Activated naive CD8-positive, alpha-beta T cell (primary cell): ENCODE measurements around the gene ARMC2.
A peak's percentile ranks its signal among the peaks of the same experiment; 100 is the strongest.
"Not testable (repeated sequence)": the region's sequence is repeated elsewhere in the genome, so short reads cannot be mapped to it uniquely, and the experiment has no call there.

ENCODE experiments used
- H3K27ac Mint-ChIP-seq: one replicate; pipeline ENCODE4 v1.8.0; 2021; ENCODE audit warnings: mixed read lengths
- H3K27me3 Mint-ChIP-seq: one replicate; pipeline ENCODE4 v1.8.0; 2021; ENCODE audit warnings: mixed read lengths
- H3K36me3 Mint-ChIP-seq: one replicate; pipeline ENCODE4 v1.8.0; 2021; ENCODE audit warnings: mixed read lengths
- H3K4me1 Mint-ChIP-seq: one replicate; pipeline ENCODE4 v1.8.0; 2021; ENCODE audit warnings: low read depth, mixed read lengths
- H3K4me3 Mint-ChIP-seq: one replicate; pipeline ENCODE4 v1.8.0; 2021; ENCODE audit warnings: mild to moderate bottlenecking, mixed read lengths
- H3K9me3 Mint-ChIP-seq: one replicate; pipeline ENCODE4 v1.8.0; 2021; ENCODE audit warnings: low read depth, mixed read lengths

The ARMC2 gene

GRCh38 chr6:108903796-108904195 is 55.6 kb downstream of the ARMC2 start:
- Mint-ChIP-seq H3K27ac (no peak overlapping the region), H3K36me3 (peaks cover 2% of the 10 kb centered on the region), H3K4me3 (no peak overlapping the region), H3K4me1 (peaks cover 23% of the 10 kb centered on the region), H3K9me3 (no peaks in the 10 kb centered on the region), H3K27me3 (no peaks in the 10 kb centered on the region)

GRCh38 chr6:108904741-108905140 is 56.5 kb downstream of the ARMC2 start:
- no peaks in the 10 kb centered on the region for H3K27me3 Mint-ChIP-seq
- H3K4me3 Mint-ChIP-seq: no peak overlapping the region
- peaks cover 23% of the 10 kb centered on the region for H3K4me1 Mint-ChIP-seq
- H3K36me3 Mint-ChIP-seq: peaks cover 2% of the 10 kb centered on the region
- no peaks in the 10 kb centered on the region for H3K9me3 Mint-ChIP-seq
- H3K27ac Mint-ChIP-seq: no peak overlapping the region

GRCh38 chr6:108914235-108915022 is 66.2 kb downstream of the ARMC2 start:
- Mint-ChIP-seq H3K36me3 (no peaks in the 10 kb centered on the region), H3K27me3 (no peaks in the 10 kb centered on the region)

GRCh38 chr6:108915258-108915657 is 67.0 kb downstream of the ARMC2 start:
- H3K36me3 Mint-ChIP-seq: no peaks in the 10 kb centered on the region
- H3K4me3 Mint-ChIP-seq: no peak overlapping the region
- no peaks in the 10 kb centered on the region for H3K27me3 Mint-ChIP-seq
- no peak overlapping the region for H3K27ac Mint-ChIP-seq
- H3K4me1 Mint-ChIP-seq: no peaks in the 10 kb centered on the region
- H3K9me3 Mint-ChIP-seq: no peaks in the 10 kb centered on the region

More at GRCh38 chr6:108914235-108915022, 66.2 kb downstream of the ARMC2 start:
- no peaks in the 10 kb centered on the region for H3K4me1 Mint-ChIP-seq
- no peaks in the 10 kb centered on the region for H3K9me3 Mint-ChIP-seq
- no peak overlapping the region for H3K4me3 Mint-ChIP-seq
- no peak overlapping the region for H3K27ac Mint-ChIP-seq

- H3K27ac Mint-ChIP-seq: no peak overlapping the region
- no peak overlapping the region for H3K4me3 Mint-ChIP-seq
- no peaks in the 10 kb centered on the region for H3K9me3 Mint-ChIP-seq
- H3K27me3 Mint-ChIP-seq: no peaks in the 10 kb centered on the region
- no peaks in the 10 kb centered on the region for H3K36me3 Mint-ChIP-seq
- peaks cover 8% of the 10 kb centered on the region for H3K4me1 Mint-ChIP-seq
Measured at GRCh38 chr6:108916026-108916686, 67.9 kb downstream of the ARMC2 start.

GRCh38 chr6:108920751-108921150 is 72.5 kb downstream of the ARMC2 start:
- Mint-ChIP-seq H3K4me3 (no peak overlapping the region), H3K36me3 (peaks cover 6% of the 10 kb centered on the region), H3K27me3 (no peaks in the 10 kb centered on the region), H3K27ac (no peak overlapping the region), H3K9me3 (peaks cover 4% of the 10 kb centered on the region), H3K4me1 (peaks cover 43% of the 10 kb centered on the region)

- Mint-ChIP-seq H3K4me1 (peaks cover 43% of the 10 kb centered on the region), H3K36me3 (peaks cover 6% of the 10 kb centered on the region), H3K27ac (peak overlapping the region; percentile 29), H3K27me3 (no peaks in the 10 kb centered on the region), H3K9me3 (peaks cover 4% of the 10 kb centered on the region), H3K4me3 (no peak overlapping the region)
Measured at GRCh38 chr6:108921547-108922361, 73.5 kb downstream of the ARMC2 start.

- Mint-ChIP-seq H3K4me1 (peaks cover 43% of the 10 kb centered on the region), H3K27ac (no peak overlapping the region), H3K9me3 (peaks cover 4% of the 10 kb centered on the region)
Measured at GRCh38 chr6:108922499-108922898, 74.3 kb downstream of the ARMC2 start.

GRCh38 chr6:108927927-108928326 is 79.7 kb downstream of the ARMC2 start:
- peaks cover 6% of the 10 kb centered on the region for H3K36me3 Mint-ChIP-seq
- no peaks in the 10 kb centered on the region for H3K27me3 Mint-ChIP-seq
- no peak overlapping the region for H3K4me3 Mint-ChIP-seq
- H3K27ac Mint-ChIP-seq: no peak overlapping the region
- peaks cover 25% of the 10 kb centered on the region for H3K4me1 Mint-ChIP-seq
- H3K9me3 Mint-ChIP-seq: peaks cover 4% of the 10 kb centered on the region

More at GRCh38 chr6:108922499-108922898, 74.3 kb downstream of the ARMC2 start:
- Mint-ChIP-seq H3K36me3 (peaks cover 6% of the 10 kb centered on the region), H3K27me3 (no peaks in the 10 kb centered on the region), H3K4me3 (no peak overlapping the region)

GRCh38 chr6:108928650-108929049 is 80.4 kb downstream of the ARMC2 start:
- H3K9me3 Mint-ChIP-seq: peaks cover 4% of the 10 kb centered on the region
- peaks cover 22% of the 10 kb centered on the region for H3K4me1 Mint-ChIP-seq
- no peaks in the 10 kb centered on the region for H3K27me3 Mint-ChIP-seq
- peaks cover 6% of the 10 kb centered on the region for H3K36me3 Mint-ChIP-seq
- no peak overlapping the region for H3K4me3 Mint-ChIP-seq
- no peak overlapping the region for H3K27ac Mint-ChIP-seq

- H3K27ac Mint-ChIP-seq, H3K9me3 Mint-ChIP-seq, H3K4me1 Mint-ChIP-seq, H3K4me3 Mint-ChIP-seq, H3K36me3 Mint-ChIP-seq, H3K27me3 Mint-ChIP-seq: not testable (repeated sequence)
Measured at GRCh38 chr6:108931090-108931489, 82.9 kb downstream of the ARMC2 start.

GRCh38 chr6:108937170-108937569 is 88.9 kb downstream of the ARMC2 start:
- peaks cover 5% of the 10 kb centered on the region for H3K36me3 Mint-ChIP-seq
- no peaks in the 10 kb centered on the region for H3K27me3 Mint-ChIP-seq
- H3K27ac Mint-ChIP-seq: no peak overlapping the region
- H3K4me3 Mint-ChIP-seq: no peak overlapping the region
- peaks cover 19% of the 10 kb centered on the region for H3K4me1 Mint-ChIP-seq
- H3K9me3 Mint-ChIP-seq: peaks cover 3% of the 10 kb centered on the region

GRCh38 chr6:108940741-108941140 is 92.5 kb downstream of the ARMC2 start:
- peaks cover 47% of the 10 kb centered on the region for H3K4me1 Mint-ChIP-seq
- no peaks in the 10 kb centered on the region for H3K27me3 Mint-ChIP-seq
- H3K9me3 Mint-ChIP-seq: peaks cover 3% of the 10 kb centered on the region
- no peak overlapping the region for H3K4me3 Mint-ChIP-seq
- H3K36me3 Mint-ChIP-seq: peaks cover 5% of the 10 kb centered on the region
- H3K27ac Mint-ChIP-seq: no peak overlapping the region

GRCh38 chr6:108941281-108941680 is 93.1 kb downstream of the ARMC2 start:
- Mint-ChIP-seq H3K9me3 (peaks cover 3% of the 10 kb centered on the region), H3K36me3 (peaks cover 5% of the 10 kb centered on the region), H3K4me1 (peaks cover 47% of the 10 kb centered on the region), H3K27me3 (no peaks in the 10 kb centered on the region), H3K4me3 (no peak overlapping the region), H3K27ac (peak overlapping the region; percentile 43)

GRCh38 chr6:108941859-108942258 is 93.6 kb downstream of the ARMC2 start:
- Mint-ChIP-seq H3K9me3 (peaks cover 3% of the 10 kb centered on the region), H3K36me3 (peaks cover 3% of the 10 kb centered on the region), H3K4me3 (no peak overlapping the region), H3K27ac (peak overlapping the region; percentile 93), H3K27me3 (no peaks in the 10 kb centered on the region), H3K4me1 (peaks cover 51% of the 10 kb centered on the region)
